Body of pancreas (tissue), 4 donors: ENCODE results near the gene USP2.

Source experiments
- POLR2A ChIP-seq, 3 donors: fragments of 450-650 bp; IDR thresholded peaks; one replicate each; pipeline ENCODE4 v1.6.1; 2016; ENCODE audit warnings: antibody characterized with exemption in 3 of 3, mild to moderate bottlenecking in 2 of 3
- TF ChIP-seq, protein P1 (sequence below), 7 experiments: fragments of 450-650 bp in 4 of 7; fragments of 200-600 bp in 3 of 7; sonication (generic) in 3 of 7; IDR thresholded peaks; one replicate each; pipeline ENCODE4 v1.5.1; 2016 to 2019; ENCODE audit warnings: antibody characterized with exemption in 7 of 7

DNA sequence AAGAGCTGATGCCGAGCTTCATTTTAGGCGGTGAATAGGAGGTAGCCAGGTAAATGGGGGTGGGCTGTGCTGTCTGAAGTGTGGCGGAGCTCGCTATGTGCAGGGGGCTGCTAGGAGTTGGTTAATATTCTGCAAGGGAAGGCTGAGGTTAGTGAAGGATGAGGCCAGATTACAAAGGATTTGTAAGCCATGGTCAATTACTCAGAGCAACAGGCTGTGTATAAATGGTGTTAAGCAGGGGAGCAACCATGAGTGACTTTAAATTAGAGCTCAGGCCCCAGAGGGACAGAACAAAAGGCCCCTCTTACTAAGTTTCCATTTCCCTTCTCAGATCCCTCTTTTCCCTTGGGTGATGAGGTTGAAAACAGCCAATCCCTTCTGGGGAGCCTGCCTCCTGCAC is 57.3 kb downstream of the USP2 start:
- TF ChIP-seq, protein P1, sequence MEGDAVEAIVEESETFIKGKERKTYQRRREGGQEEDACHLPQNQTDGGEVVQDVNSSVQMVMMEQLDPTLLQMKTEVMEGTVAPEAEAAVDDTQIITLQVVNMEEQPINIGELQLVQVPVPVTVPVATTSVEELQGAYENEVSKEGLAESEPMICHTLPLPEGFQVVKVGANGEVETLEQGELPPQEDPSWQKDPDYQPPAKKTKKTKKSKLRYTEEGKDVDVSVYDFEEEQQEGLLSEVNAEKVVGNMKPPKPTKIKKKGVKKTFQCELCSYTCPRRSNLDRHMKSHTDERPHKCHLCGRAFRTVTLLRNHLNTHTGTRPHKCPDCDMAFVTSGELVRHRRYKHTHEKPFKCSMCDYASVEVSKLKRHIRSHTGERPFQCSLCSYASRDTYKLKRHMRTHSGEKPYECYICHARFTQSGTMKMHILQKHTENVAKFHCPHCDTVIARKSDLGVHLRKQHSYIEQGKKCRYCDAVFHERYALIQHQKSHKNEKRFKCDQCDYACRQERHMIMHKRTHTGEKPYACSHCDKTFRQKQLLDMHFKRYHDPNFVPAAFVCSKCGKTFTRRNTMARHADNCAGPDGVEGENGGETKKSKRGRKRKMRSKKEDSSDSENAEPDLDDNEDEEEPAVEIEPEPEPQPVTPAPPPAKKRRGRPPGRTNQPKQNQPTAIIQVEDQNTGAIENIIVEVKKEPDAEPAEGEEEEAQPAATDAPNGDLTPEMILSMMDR (IDR thresholded peaks at IDR 0.05), result no peak
- no peak for TF ChIP-seq POLR2A (IDR thresholded peaks at IDR 0.05)
